RWPE1 (cell line): ENCODE results near the gene TMEM253.

Experiments used
- CTCF ChIA-PET: fragments of 350-600 bp; sonication (Branson Sonifier 250); formaldehyde crosslinking; extraction: SDS; loops from one replicate; lab custom pipeline; 2021; lab: Yijun Ruan, JAX
- POLR2A ChIA-PET: fragments of 400-600 bp; formaldehyde crosslinking; extraction: SDS; loops from one replicate; lab custom pipeline; 2020; ENCODE audit warnings: antibody characterized with exemption; ENCODE audit not compliant: low non-redundant PET; lab: Yijun Ruan, JAX
- DNase-seq: peaks from one replicate; pipeline ENCODE4 v3.0.0; 2012; ENCODE audit warnings: low spot score
- H3K27ac ChIP-seq: fragments of 450-650 bp; 2 replicates; pipeline ENCODE4 v1.5.1; 2017
- CTCF ChIP-seq: fragments of 450-650 bp; conservative IDR thresholded peaks from 2 replicates; pipeline ENCODE4 v1.5.1; 2017; ENCODE audit warnings: low read depth, mild to moderate bottlenecking

Gene TMEM253

DNA sequence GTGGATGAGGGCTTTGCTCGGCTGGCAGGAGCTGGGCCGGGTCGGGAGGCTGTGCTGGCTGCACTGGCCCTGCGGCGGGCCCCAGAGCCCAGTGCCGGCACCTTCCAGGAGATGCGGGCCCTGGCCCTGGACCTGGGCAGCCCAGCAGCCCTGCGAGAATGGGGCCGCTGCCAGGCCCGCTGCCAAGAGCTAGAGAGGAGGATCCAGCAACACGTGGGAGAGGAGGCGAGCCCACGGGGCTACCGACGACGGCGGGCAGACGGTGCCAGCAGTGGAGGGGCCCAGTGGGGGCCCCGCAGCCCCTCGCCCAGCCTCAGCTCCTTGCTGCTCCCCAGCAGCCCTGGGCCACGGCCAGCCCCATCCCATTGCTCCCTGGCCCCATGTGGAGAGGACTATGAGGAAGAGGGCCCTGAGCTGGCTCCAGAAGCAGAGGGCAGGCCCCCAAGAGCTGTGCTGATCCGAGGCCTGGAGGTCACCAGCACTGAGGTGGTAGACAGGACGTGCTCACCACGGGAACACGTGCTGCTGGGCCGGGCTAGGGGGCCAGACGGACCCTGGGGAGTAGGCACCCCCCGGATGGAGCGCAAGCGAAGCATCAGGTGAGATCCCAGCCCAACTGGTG lies 19.2 kb upstream of the TMEM253 start:
- no peak for DNase-seq
- TF ChIP-seq CTCF, result no peak
- ChIA-PET POLR2A (no interaction called here), CTCF (interaction anchor here (0.6 kb wide), 1 partner anchor 22 kb away, joined by 3 read pairs; no protein-coding TSS in a partner anchor)
- no peak overlapping the region for H3K27ac ChIP-seq

GRCh38 chr14:21083565-21084325 lies 17.1 kb upstream of the TMEM253 start:
- no peak for DNase-seq
- ChIA-PET POLR2A (no interaction called here), CTCF (interaction anchor here (0.6 to 0.9 kb wide), 2 partner anchors 9 to 35 kb away, joined by 4 to 6 read pairs; no protein-coding TSS in a partner anchor)
- H3K27ac ChIP-seq, result 0 out of 2 replicates have a peak overlapping the region, but pooled peaks have one; percentile 8
- no peak for TF ChIP-seq CTCF

- POLR2A ChIA-PET, result no interaction called here
- DNase-seq, result no peak
- H3K27ac ChIP-seq, result no peak overlapping the region
- TF ChIP-seq CTCF, result no peak
- CTCF ChIA-PET, result interaction anchor here (0.9 kb wide), 1 partner anchor 8 kb away, joined by 6 read pairs; no protein-coding TSS in a partner anchor
These were observed 16.5 kb upstream of the TMEM253 start for GRCh38 chr14:21084396-21084795.

GRCh38 chr14:21084998-21085853 lies 15.6 kb upstream of the TMEM253 start:
- CTCF ChIA-PET, result interaction anchor here (1.6 kb wide), 1 partner anchor 10 kb away, joined by 3 read pairs; no protein-coding TSS in a partner anchor
- H3K27ac ChIP-seq, result 0 out of 2 replicates have a peak overlapping the region, but pooled peaks have one; percentile 19
- TF ChIP-seq CTCF, result no peak
- DNase-seq, result no peak
- POLR2A ChIA-PET, result no interaction called here

DNA sequence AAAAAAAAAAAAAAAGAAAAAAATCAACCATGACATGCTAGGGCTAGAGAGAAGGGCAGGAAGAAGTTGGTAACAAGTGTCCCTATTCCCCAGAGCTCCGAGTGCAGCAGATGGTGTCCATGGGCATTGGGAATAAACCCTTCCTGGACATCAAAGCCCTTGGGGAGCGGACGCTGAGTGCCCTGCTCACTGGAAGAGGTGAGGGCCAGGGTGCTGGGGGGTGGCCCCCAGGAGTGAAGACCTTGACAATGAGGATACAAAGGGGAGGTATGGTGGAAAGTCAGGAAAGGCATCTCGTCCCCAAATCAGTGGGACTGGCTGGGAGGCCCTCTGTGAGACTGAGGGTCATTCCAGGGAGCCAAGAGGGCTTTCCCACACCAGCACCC lies 14.0 kb upstream of the TMEM253 start:
- POLR2A ChIA-PET, result no interaction called here
- no peak for TF ChIP-seq CTCF
- H3K27ac ChIP-seq, result no peak overlapping the region
- no peak for DNase-seq
- CTCF ChIA-PET, result interaction anchor here (0.7 to 1.6 kb wide), 3 partner anchors 12 to 36 kb away, joined by 3 to 6 read pairs (median 3); no protein-coding TSS in a partner anchor
